Right lobe of liver (tissue), 6 donors: ENCODE measurements around the gene EDC4. TPM values are rescaled to one million over a fixed set of nuclear protein-coding genes. Genes with fewer than 3 reads are reported as not detected.

ENCODE experiments used
- ATAC-seq, 4 donors: fragments of 200-7000 bp; cut with Tn5 transposase; one replicate each; pipeline ENCODE4 v1.9.1; 2020; ENCODE audit warnings: mild to moderate bottlenecking in 4 of 4, moderate library complexity in 4 of 4
- DNase-seq, 3 donors: peaks; one replicate each; pipeline ENCODE4 v3.0.0-alpha.2; 2020
- H3K27ac ChIP-seq, 3 donors: fragments of 200-600 bp; one replicate each; pipeline ENCODE4 v1.8.0; 2022
- H3K27me3 ChIP-seq, 2 donors: fragments of 200-600 bp; one replicate each; pipeline ENCODE4 v1.8.0; 2022
- H3K36me3 ChIP-seq, 4 donors: fragments of 200-600 bp; sonication (generic) in 1 of 4; one replicate each; pipeline versions ENCODE4 v1.5.1 to v1.8.0; 2017 to 2022; ENCODE audit warnings: control low read depth in 1 of 4
- H3K4me1 ChIP-seq, 4 donors: fragments of 200-600 bp; sonication (generic) in 1 of 4; one replicate each; pipeline versions ENCODE4 v1.5.1 to v1.8.0; 2017 to 2022; ENCODE audit warnings: control low read depth in 1 of 4
- H3K4me3 ChIP-seq, 3 donors: fragments of 200-600 bp; one replicate each; pipeline ENCODE4 v1.8.0; 2022
- H3K9me3 ChIP-seq, 4 donors: fragments of 200-600 bp; sonication (generic) in 1 of 4; one replicate each; pipeline versions ENCODE4 v1.5.1 to v1.8.0; 2017 to 2022; ENCODE audit warnings: control low read depth in 1 of 4
- POLR2A ChIP-seq: fragments of 450-650 bp; IDR thresholded peaks from one replicate; pipeline ENCODE4 v1.6.1; 2017; ENCODE audit warnings: antibody characterized with exemption, mild to moderate bottlenecking
- WGBS: methylation state at CpG from one replicate; pipeline ENCODE4 v1.1.6; 2018; ENCODE audit warnings: low coverage, low lambda C conversion rate; ENCODE audit not compliant: insufficient coverage; ENCODE audit errors: missing lambda C conversion rate; 5-methylcytosine and 5-hydroxymethylcytosine counted together
- intact Hi-C, 2 donors: fragments of 100-400 bp; cut with DNase I; formaldehyde crosslinking; loops; one replicate each; pipeline versions ENCODE4 v1.11.2 to v1.14.1; 2022
- total RNA-seq, 6 experiments: library from RNA; depleted of rRNA in 2 of 6; stranded (reverse); fragments of >200 nt in 2 of 6; fragmentation: NEBNext Ultra II Directional in 3 of 6; extraction: Animal tissue kit (Norgen Biotek cat#: 25700) in 3 of 6; gene quantifications; one replicate each; pipeline versions ENCODE4 v1.1.0 to v1.2.4, GENCODE V29; 2016 to 2023
- TF ChIP-seq, protein P1 (sequence below), 4 donors: fragments of 200-600 bp in 3 of 4; fragments of 450-650 bp in 1 of 4; IDR thresholded peaks; one replicate each; pipeline versions ENCODE4 v1.5.1 to v1.8.0; 2016 to 2022; ENCODE audit warnings: antibody characterized with exemption in 4 of 4, mild to moderate bottlenecking in 2 of 4
- donor health status: DM: no; HTN: yes; CAD: no.
- donor health status: DM: no; HTN: no; CAD: no.
- donor health status: DM: no; HTN: no; CAD: no.
- donor health status: DM: no; HTN: yes; CAD: no.
- donor health status: DM: no; HTN: yes; CAD: no.

The EDC4 gene
- total RNA-seq, 6 experiments from 2014 or later = 16.2 to 25.4 (median 19.5) TPM

DNA sequence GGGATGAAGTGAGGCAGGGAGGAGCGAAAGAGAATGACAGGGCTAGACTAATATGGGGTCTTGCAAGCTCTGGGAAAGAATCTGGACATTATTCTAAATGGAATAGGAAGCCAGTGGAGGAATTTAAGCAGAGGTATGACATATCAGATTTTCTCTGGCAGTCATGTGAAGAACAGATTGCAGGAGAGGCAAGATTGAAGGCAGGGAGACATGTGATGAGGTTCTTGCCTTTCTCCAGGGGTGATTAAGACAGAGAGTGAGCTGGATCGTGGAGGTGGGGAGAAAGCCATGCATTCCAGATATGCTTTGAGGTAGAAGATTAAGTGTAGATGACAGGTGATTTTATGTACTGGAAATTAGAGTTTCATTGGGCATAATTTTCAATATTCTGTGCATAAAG, 35.0 kb upstream of the EDC4 start:
- no peak for DNase-seq
- Histone ChIP-seq H3K27me3 (no peaks in the 10 kb centered on the region), H3K9me3 (no peaks in the 10 kb centered on the region), H3K4me1 (peaks cover 0 to 13% (median 2%) of the 10 kb centered on the region in 4 donors), H3K4me3 (no peak overlapping the region), H3K27ac (no peak overlapping the region), H3K36me3 (no peaks in the 10 kb centered on the region)
- no peak for ATAC-seq
- TF ChIP-seq POLR2A = no peak
- TF ChIP-seq, protein P1, sequence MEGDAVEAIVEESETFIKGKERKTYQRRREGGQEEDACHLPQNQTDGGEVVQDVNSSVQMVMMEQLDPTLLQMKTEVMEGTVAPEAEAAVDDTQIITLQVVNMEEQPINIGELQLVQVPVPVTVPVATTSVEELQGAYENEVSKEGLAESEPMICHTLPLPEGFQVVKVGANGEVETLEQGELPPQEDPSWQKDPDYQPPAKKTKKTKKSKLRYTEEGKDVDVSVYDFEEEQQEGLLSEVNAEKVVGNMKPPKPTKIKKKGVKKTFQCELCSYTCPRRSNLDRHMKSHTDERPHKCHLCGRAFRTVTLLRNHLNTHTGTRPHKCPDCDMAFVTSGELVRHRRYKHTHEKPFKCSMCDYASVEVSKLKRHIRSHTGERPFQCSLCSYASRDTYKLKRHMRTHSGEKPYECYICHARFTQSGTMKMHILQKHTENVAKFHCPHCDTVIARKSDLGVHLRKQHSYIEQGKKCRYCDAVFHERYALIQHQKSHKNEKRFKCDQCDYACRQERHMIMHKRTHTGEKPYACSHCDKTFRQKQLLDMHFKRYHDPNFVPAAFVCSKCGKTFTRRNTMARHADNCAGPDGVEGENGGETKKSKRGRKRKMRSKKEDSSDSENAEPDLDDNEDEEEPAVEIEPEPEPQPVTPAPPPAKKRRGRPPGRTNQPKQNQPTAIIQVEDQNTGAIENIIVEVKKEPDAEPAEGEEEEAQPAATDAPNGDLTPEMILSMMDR (IDR thresholded peaks at IDR 0.05) = no peak
- 89% methylated on average over 2 of the region's 2 CpGs for WGBS
- intact Hi-C loops = no loop called here

DNA sequence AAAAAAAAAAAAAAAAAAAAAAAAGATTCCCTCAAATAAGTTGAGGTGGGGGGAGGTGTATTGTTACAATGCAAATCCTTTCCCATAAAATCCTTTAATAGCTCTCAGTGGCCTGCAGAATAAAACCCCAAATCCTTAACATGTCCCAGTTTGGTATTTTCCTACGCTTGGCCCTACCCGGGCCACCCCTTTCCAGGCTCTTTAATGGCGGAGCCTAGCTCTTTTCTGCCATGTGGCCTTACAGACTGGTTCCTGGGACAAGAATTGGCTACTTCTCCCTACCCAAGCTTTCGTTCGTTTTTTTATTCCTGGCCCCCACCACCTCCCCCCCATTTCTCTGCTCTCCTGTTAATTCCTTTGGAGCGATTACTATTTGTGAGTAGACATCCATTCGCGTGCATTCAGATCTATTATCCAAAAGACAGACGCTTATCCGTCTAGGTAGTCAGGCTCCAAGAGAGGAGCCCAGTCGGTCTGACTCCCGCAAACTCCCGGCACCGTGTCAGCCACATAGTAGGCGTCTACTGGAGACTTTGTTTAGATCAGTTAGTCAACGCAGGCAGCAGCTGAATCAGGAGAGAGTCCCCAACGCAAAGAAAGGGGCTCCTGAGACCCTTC, 31.5 kb upstream of the EDC4 start:
- intact Hi-C loops = no loop called here
- TF ChIP-seq, protein P1 (IDR thresholded peaks at IDR 0.05) = no peak
- TF ChIP-seq POLR2A = no peak
- H3K4me3 ChIP-seq = peak overlapping the region; percentile 74 to 87 (median 83)
- ATAC-seq (peak in 1 of 4 donors; percentile 1), DNase-seq (no peak)
- WGBS = 42% methylated on average over 17 of the region's 17 CpGs
- H3K27me3 ChIP-seq = no peaks in the 10 kb centered on the region
- H3K36me3 ChIP-seq = no peaks in the 10 kb centered on the region
- H3K4me1 ChIP-seq = peaks cover 0 to 31% (median 7%) of the 10 kb centered on the region in 4 donors
- H3K27ac ChIP-seq = peak overlapping the region; percentile 98 to 99 (median 98)
- H3K9me3 ChIP-seq = no peaks in the 10 kb centered on the region

DNA sequence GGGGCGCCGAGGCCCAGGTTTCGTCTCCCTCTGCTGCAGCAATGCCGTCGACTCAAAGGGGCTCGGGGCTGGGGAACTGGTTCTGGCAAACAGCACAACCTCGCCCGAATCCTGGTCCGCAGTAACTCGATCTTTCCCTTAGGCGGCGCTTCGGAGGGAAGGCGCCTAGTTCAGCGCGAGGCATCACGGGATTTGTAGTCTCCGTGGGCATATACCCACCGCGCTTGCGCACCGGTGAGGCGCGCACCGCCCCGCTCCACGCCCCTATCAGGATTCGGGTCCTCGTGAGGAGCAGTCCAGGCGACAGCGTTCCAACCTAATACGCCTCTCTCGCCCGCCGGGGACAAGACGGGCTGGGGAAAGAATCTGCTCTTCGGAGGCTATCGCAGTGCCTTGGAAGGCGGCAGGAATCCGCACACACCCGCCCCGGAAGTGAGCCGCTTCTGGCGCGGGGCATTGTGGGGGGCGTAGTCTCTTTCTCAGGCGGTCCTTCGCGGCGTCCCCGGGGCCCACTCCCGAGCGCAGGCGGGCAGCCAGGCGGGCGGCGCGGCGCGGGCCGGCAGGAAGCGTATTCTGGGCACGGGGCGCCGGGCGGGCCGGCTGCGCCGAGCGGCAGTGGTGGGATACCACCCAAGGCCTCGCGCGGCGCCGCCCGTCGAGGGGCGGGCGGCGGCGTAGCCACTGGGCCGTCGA, 30.9 kb upstream of the EDC4 start, which contains the start of gene THAP11:
Gene THAP11 (plus strand): TSS at position 505 of the 693 bp plus-strand sequence. CDS start 235 bp downstream, outside the sequence.
- peak within 1 kb of the TSS; percentile 74 to 87 (median 83) for H3K4me3 ChIP-seq
- 0% methylated on average over 9 of the region's 83 CpGs for WGBS
- H3K36me3 ChIP-seq = no peaks in the 10 kb centered on the region
- intact Hi-C loops = no loop called here
- peaks cover 0 to 31% (median 7%) of the 10 kb centered on the region in 4 donors for H3K4me1 ChIP-seq
- ATAC-seq (peak; percentile 78 to 79 (median 78)), DNase-seq (peak; percentile 93 to 95 (median 95))
- no peaks in the 10 kb centered on the region for H3K9me3 ChIP-seq
- no peaks in the 10 kb centered on the region for H3K27me3 ChIP-seq
- TF ChIP-seq, protein P1 (IDR thresholded peaks at IDR 0.05) = peak; percentile 76 to 85 (median 82)
- TF ChIP-seq POLR2A = peak; percentile 64
- peak within 1 kb of the TSS; percentile 98 to 99 (median 98) for H3K27ac ChIP-seq

DNA sequence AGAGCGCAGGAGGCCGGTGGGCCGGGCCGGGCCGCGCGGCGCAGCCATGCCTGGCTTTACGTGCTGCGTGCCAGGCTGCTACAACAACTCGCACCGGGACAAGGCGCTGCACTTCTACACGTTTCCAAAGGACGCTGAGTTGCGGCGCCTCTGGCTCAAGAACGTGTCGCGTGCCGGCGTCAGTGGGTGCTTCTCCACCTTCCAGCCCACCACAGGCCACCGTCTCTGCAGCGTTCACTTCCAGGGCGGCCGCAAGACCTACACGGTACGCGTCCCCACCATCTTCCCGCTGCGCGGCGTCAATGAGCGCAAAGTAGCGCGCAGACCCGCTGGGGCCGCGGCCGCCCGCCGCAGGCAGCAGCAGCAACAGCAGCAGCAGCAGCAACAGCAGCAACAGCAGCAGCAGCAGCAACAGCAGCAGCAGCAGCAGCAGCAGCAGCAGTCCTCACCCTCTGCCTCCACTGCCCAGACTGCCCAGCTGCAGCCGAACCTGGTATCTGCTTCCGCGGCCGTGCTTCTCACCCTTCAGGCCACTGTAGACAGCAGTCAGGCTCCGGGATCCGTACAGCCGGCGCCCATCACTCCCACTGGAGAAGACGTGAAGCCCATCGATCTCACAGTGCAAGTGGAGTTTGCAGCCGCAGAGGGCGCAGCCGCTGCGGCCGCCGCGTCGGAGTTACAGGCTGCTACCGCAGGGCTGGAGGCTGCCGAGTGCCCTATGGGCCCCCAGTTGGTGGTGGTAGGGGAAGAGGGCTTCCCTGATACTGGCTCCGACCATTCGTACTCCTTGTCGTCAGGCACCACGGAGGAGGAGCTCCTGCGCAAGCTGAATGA, 30.1 kb upstream of the EDC4 start:
- DNase-seq (peak; percentile 42 to 71 (median 50)), ATAC-seq (peak; percentile 1 to 26 (median 13))
- no peaks in the 10 kb centered on the region for H3K27me3 ChIP-seq
- no peaks in the 10 kb centered on the region for H3K9me3 ChIP-seq
- intact Hi-C loops = no loop called here
- 0% methylated on average over 6 of the region's 67 CpGs for WGBS
- peaks cover 0 to 35% (median 8%) of the 10 kb centered on the region in 4 donors for H3K4me1 ChIP-seq
- peak overlapping the region; percentile 74 to 87 (median 83) for H3K4me3 ChIP-seq
- peak; percentile 12 for TF ChIP-seq POLR2A
- TF ChIP-seq, protein P1 (IDR thresholded peaks at IDR 0.05) = peak in 3 of 4 donors; percentile 6 to 20 (median 7)
- H3K36me3 ChIP-seq = no peaks in the 10 kb centered on the region
- peak overlapping the region; percentile 98 to 99 (median 98) for H3K27ac ChIP-seq
